Stimulated activated CD4-positive, alpha-beta T cell treated with anti-CD3 and anti-CD28 coated beads, Interleukin-12 subunit alpha, Interleukin-12 subunit beta, amount 100 ng/mL, for 4 hours (primary cell): ENCODE data around the gene LCE2D.

ENCODE experiments used
- DNase-seq: peaks from one replicate; pipeline ENCODE4 v3.0.0-alpha.2; 2020

LCE2D gene

GRCh38 chr1:152699746-152700145 lies 36.6 kb downstream of the LCE2D start:
- no peak for DNase-seq

- DNase-seq = no peak
Observed at GRCh38 chr1:152707860-152708259, 44.7 kb downstream of the LCE2D start, which contains the start of gene LCE4A. TSS of gene LCE4A (plus strand) at chr1:152708160. CDS start at chr1:152709076, 916 bp downstream.
